Activated CD8-positive, alpha-beta T cell treated with anti-CD3 and anti-CD28 coated beads, Interleukin-2, amount 10 ng/mL, durations not matched to agents 7 days and 5 days (primary cell): ENCODE results near the gene MIDN. TPM values are rescaled to one million over a fixed set of nuclear protein-coding genes. Genes with fewer than 3 reads are reported as not detected.
"Not testable (repeated sequence)": the region's sequence is repeated elsewhere in the genome, so short reads cannot be mapped to it uniquely, and the experiment has no call there.

Experiments
- ATAC-seq: fragments of 150-1000 bp; cut with Tn5 transposase; one replicate; pipeline ENCODE4 v1.10.0; 2021; ENCODE audit warnings: moderate library complexity
- CTCF ChIA-PET: fragments of 350-600 bp; sonication (Branson Sonifier 250); formaldehyde crosslinking; loops from one replicate; lab custom pipeline; 2021; ENCODE audit warnings: antibody characterized with exemption; lab: Charles Lee
- POLR2A ChIA-PET: fragments of 350-600 bp; sonication (Branson Sonifier 250); formaldehyde crosslinking; loops from one replicate; lab custom pipeline; 2021; ENCODE audit warnings: antibody characterized with exemption; lab: Charles Lee
- DNase-seq: peaks from one replicate; pipeline ENCODE4 v3.0.0-alpha.2; 2020
- H3K27ac Mint-ChIP-seq: one replicate; pipeline ENCODE4 v1.8.0; 2021; ENCODE audit warnings: mild to moderate bottlenecking, mixed read lengths
- H3K27me3 Mint-ChIP-seq: one replicate; pipeline ENCODE4 v1.8.0; 2021; ENCODE audit warnings: low read depth, mixed read lengths
- H3K36me3 Mint-ChIP-seq: one replicate; pipeline ENCODE4 v1.8.0; 2021; ENCODE audit warnings: low read depth, mixed read lengths
- H3K4me1 Mint-ChIP-seq: one replicate; pipeline ENCODE4 v1.8.0; 2021; ENCODE audit warnings: low read depth, mixed read lengths
- H3K4me3 Mint-ChIP-seq: one replicate; pipeline ENCODE4 v1.8.0; 2021; ENCODE audit warnings: mild to moderate bottlenecking, mixed read lengths
- H3K9me3 Mint-ChIP-seq: one replicate; pipeline ENCODE4 v1.8.0; 2022; ENCODE audit warnings: mixed read lengths; ENCODE audit not compliant: insufficient read depth
- total RNA-seq, 2 experiments: library from RNA; stranded (reverse); gene quantifications; one replicate each; pipeline ENCODE4 v1.2.3, GENCODE V29; 2021

Gene MIDN
- total RNA-seq, 2 experiments from 2014 or later, result 88.4 to 94.3 TPM

DNA sequence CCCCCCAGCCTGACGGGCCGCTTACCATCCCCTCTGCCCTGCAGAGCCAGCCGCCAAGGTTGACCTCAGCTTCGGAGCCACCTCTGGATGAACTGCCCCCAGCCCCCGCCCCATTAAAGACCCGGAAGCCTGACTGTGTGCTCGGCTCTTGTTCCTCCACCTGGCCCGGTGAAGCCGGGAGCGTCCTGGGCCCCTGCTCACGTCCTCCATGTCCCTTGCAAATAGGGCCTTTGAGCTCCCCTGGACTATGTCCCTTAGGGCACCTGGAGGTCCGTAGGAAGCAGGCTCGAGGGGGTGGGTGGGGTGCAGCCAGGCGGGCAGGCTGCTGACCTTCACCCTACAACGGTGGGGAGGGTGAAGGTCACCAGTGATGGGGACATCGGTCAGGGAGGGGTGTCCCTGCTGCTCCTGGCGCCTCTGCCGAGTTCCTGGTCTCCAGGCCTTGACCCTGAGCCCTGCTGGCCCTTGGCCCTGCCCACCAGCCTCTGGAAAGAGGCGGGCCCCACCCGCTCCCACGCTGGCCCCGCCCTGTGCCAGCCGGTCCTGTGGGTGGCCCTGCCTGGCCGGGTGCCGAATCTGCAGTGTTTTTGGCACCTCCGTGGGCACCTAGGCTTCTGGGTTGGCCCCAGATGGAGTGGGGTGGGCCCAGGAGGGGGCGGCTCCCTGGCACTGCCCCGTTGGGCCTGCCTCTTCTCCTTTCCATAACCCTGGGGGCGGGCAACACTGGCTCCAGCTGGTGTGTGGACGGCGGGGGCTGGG, 3.5 kb upstream of the MIDN start:
- POLR2A ChIA-PET, result interaction anchor here (1.1 to 7.7 kb wide), 6 partner anchors 8 to 30 kb away, joined by 4 to 218 read pairs (median 8); partner anchors contain the start of genes CIRBP and FAM174C
- Mint-ChIP-seq H3K27ac (peak overlapping the region; percentile 91), H3K4me1 (peaks cover 32% of the 10 kb centered on the region), H3K4me3 (peak overlapping the region; percentile 65), H3K9me3 (no peaks in the 10 kb centered on the region), H3K27me3 (no peaks in the 10 kb centered on the region), H3K36me3 (peaks cover 5% of the 10 kb centered on the region)
- CTCF ChIA-PET, result interaction anchor here (0.5 to 8.2 kb wide), 36 partner anchors 10 to 381 kb away, joined by 3 to 606 read pairs (median 5); partner anchors contain the start of genes ARHGAP45, CIRBP, CNN2 and FAM174C
- DNase-seq (no peak), ATAC-seq (no peak)

- POLR2A ChIA-PET, result interaction anchor here (2.2 to 7.7 kb wide), 2 partner anchors 16 to 22 kb away, joined by 7 to 218 read pairs; partner anchors contain the start of gene CIRBP
- Mint-ChIP-seq H3K27ac (no peak overlapping the region), H3K4me3 (no peak overlapping the region), H3K27me3 (no peaks in the 10 kb centered on the region), H3K4me1 (peaks cover 32% of the 10 kb centered on the region), H3K9me3 (no peaks in the 10 kb centered on the region), H3K36me3 (peaks cover 6% of the 10 kb centered on the region)
- CTCF ChIA-PET, result interaction anchor here (2.9 to 8.2 kb wide), 3 partner anchors 22 to 32 kb away, joined by 34 to 606 read pairs (median 57); partner anchors contain the start of genes CIRBP and FAM174C
- no peak for ATAC-seq
- no peak for DNase-seq
Observed at GRCh38 chr19:1245494-1246264, 2.7 kb upstream of the MIDN start.

GRCh38 chr19:1246265-1247087, 1.9 kb upstream of the MIDN start:
- not testable (repeated sequence) for DNase-seq, ATAC-seq, H3K27ac Mint-ChIP-seq, H3K27me3 Mint-ChIP-seq, H3K9me3 Mint-ChIP-seq, H3K36me3 Mint-ChIP-seq
- POLR2A ChIA-PET, result interaction anchor here (7.7 kb wide), 1 partner anchor 21 kb away, joined by 218 read pairs; the partner anchor contains the start of gene CIRBP
- Mint-ChIP-seq H3K4me1 (peaks cover 24% of the 10 kb centered on the region), H3K4me3 (peak overlapping the region; percentile 8)
- CTCF ChIA-PET, result interaction anchor here (8.2 kb wide), 1 partner anchor 21 kb away, joined by 606 read pairs; the partner anchor contains the start of gene CIRBP

- Mint-ChIP-seq H3K27me3 (no peaks in the 10 kb centered on the region), H3K4me1 (peaks cover 21% of the 10 kb centered on the region), H3K4me3 (peak overlapping the region; percentile 62), H3K27ac (peak overlapping the region; percentile 69), H3K9me3 (no peaks in the 10 kb centered on the region), H3K36me3 (peaks cover 19% of the 10 kb centered on the region)
- DNase-seq, result no peak
- CTCF ChIA-PET, result interaction anchor here (8.2 kb wide), 1 partner anchor 20 kb away, joined by 606 read pairs; the partner anchor contains the start of gene CIRBP
- ATAC-seq, result no peak
- POLR2A ChIA-PET, result interaction anchor here (7.7 kb wide), 1 partner anchor 20 kb away, joined by 218 read pairs; the partner anchor contains the start of gene CIRBP
Observed at GRCh38 chr19:1247748-1248138, 640 bp upstream of the MIDN start.

DNA sequence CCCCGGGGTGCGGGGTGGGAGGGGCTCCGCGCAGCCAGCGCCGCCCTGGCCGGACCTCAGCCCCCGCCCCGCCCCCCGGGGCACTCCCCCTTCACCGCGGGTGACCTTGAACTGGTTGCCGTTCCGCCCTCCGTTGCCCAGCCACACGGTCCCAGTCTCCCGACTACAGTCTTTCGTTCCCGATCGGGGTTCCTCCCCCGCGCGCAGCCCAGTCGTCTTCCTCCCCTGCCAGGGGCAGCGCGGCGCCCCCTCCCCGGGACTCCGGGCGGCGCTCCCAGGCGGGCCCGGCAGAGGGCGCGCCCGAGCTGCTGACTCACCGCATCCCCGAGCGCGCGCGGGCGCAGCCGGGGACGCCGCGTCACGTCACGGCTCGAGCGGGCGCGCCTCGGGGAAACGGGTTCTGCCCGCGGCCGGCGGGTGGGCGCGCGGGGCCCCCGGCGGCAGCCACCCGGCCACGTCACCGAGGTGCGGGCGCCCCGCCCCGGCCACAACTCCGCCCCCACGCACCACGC, 459 bp downstream of the MIDN start:
- H3K4me1 Mint-ChIP-seq, result peaks cover 15% of the 10 kb centered on the region
- H3K27ac Mint-ChIP-seq, result peak overlapping the region; percentile 90
- ChIA-PET CTCF (interaction anchor here (0.6 to 1.0 kb wide), 2 partner anchors 15 to 18 kb away, joined by 3 to 6 read pairs; no protein-coding TSS in a partner anchor), POLR2A (interaction anchor here (0.6 to 1.0 kb wide), 3 partner anchors 13 to 20 kb away, joined by 3 to 8 read pairs (median 5); partner anchors contain the start of gene CIRBP)
- H3K36me3 Mint-ChIP-seq, result peaks cover 24% of the 10 kb centered on the region
- no peaks in the 10 kb centered on the region for H3K27me3 Mint-ChIP-seq
- ATAC-seq (peak; percentile 14), DNase-seq (peak; percentile 82)
- H3K4me3 Mint-ChIP-seq, result peak overlapping the region; percentile 78
- H3K9me3 Mint-ChIP-seq, result no peaks in the 10 kb centered on the region

- CTCF ChIA-PET, result interaction anchor here (0.6 to 1.0 kb wide), 2 partner anchors 15 to 17 kb away, joined by 3 to 6 read pairs; no protein-coding TSS in a partner anchor
- Mint-ChIP-seq H3K4me3 (peak overlapping the region; percentile 79), H3K4me1 (peaks cover 13% of the 10 kb centered on the region), H3K27me3 (no peaks in the 10 kb centered on the region), H3K27ac (peak overlapping the region; percentile 83), H3K36me3 (peaks cover 26% of the 10 kb centered on the region), H3K9me3 (no peaks in the 10 kb centered on the region)
- POLR2A ChIA-PET, result interaction anchor here (0.5 to 1.0 kb wide), 4 partner anchors 10 to 20 kb away, joined by 3 to 8 read pairs (median 3); partner anchors contain the start of gene CIRBP
- peak; percentile 54 for ATAC-seq
- DNase-seq, result peak; percentile 95
Observed at GRCh38 chr19:1249298-1249989, 1.1 kb downstream of the MIDN start.

DNA sequence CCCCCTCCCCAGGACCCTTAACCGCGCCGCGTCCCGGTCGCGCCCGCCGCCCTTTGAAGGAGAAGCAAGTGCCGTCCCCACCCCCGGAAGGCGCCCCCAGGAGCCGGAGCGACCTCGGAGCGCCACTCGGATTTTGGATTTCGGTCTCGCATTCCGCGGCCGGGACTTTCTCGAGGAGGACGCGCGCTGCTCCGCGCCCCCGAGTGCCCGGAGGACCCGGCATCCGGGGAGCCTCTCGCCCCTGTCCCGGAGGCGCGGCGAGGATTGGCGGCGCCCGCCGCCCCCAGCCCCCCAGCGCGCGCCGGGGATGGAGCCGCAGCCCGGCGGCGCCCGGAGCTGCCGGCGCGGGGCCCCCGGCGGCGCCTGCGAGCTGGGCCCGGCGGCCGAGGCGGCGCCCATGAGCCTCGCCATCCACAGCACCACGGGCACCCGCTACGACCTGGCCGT, 1.6 kb downstream of the MIDN start:
- H3K27me3 Mint-ChIP-seq, result no peaks in the 10 kb centered on the region
- H3K27ac Mint-ChIP-seq, result peak overlapping the region; percentile 83
- no peaks in the 10 kb centered on the region for H3K9me3 Mint-ChIP-seq
- peaks cover 30% of the 10 kb centered on the region for H3K36me3 Mint-ChIP-seq
- H3K4me1 Mint-ChIP-seq, result peaks cover 15% of the 10 kb centered on the region
- DNase-seq, result no peak
- ChIA-PET POLR2A (interaction anchor here (0.5 to 1.0 kb wide), 2 partner anchors 10 to 19 kb away, joined by 3 read pairs; partner anchors contain the start of gene CIRBP), CTCF (interaction anchor here (0.9 kb wide), 1 partner anchor 12 kb away, joined by 3 read pairs; no protein-coding TSS in a partner anchor)
- peak overlapping the region; percentile 79 for H3K4me3 Mint-ChIP-seq
- no peak for ATAC-seq

GRCh38 chr19:1250437-1251260, 2.3 kb downstream of the MIDN start:
- ATAC-seq (no peak), DNase-seq (peak; percentile 74)
- Mint-ChIP-seq H3K36me3 (peaks cover 36% of the 10 kb centered on the region), H3K9me3 (no peaks in the 10 kb centered on the region), H3K27ac (peak overlapping the region; percentile 88), H3K4me1 (peaks cover 20% of the 10 kb centered on the region), H3K4me3 (peak overlapping the region; percentile 91), H3K27me3 (no peaks in the 10 kb centered on the region)
- CTCF ChIA-PET, result interaction anchor here (0.9 to 1.3 kb wide), 2 partner anchors 11 to 16 kb away, joined by 3 to 11 read pairs; no protein-coding TSS in a partner anchor
- POLR2A ChIA-PET, result interaction anchor here (1.0 to 3.2 kb wide), 3 partner anchors 11 to 19 kb away, joined by 3 to 52 read pairs (median 6); partner anchors contain the start of gene CIRBP
